CD4-positive, alpha-beta T cell (primary cell): Measurements from ENCODE around the gene MPC1L. TPM values are rescaled to one million over a fixed set of nuclear protein-coding genes. Genes with fewer than 3 reads are reported as not detected.

Experiments used
- ATAC-seq: fragments of 200-7000 bp; cut with Tn5 transposase; one replicate; pipeline ENCODE4 v1.10.0; 2022; ENCODE audit warnings: mild to moderate bottlenecking; ENCODE audit not compliant: poor library complexity
- CTCF ChIA-PET: fragments of 350-600 bp; sonication (Branson Sonifier 250); formaldehyde crosslinking; loops from one replicate; lab custom pipeline; 2021; ENCODE audit warnings: antibody characterized with exemption, inconsistent platforms; lab: Charles Lee
- POLR2A ChIA-PET: fragments of 350-600 bp; sonication (Branson Sonifier 250); formaldehyde crosslinking; loops from one replicate; lab custom pipeline; 2021; ENCODE audit warnings: antibody characterized with exemption, inconsistent platforms; lab: Charles Lee
- DNase-seq, 14 experiments: peaks; one replicate each; pipeline ENCODE4 v3.0.0-alpha.2; 2013 to 2020; ENCODE audit warnings: mixed read lengths in 2 of 14
- H3K27ac ChIP-seq, 2 donors: one replicate each; pipeline versions ENCODE4 v1.5.1 to v1.7.0; 2013; ENCODE audit warnings: low read length in 2 of 2, low read depth in 1 of 2, mild to moderate bottlenecking in 1 of 2
- H3K27me3 ChIP-seq, 2 experiments: 1 replicate in 1 of 2; 2 replicates in 1 of 2; pipeline versions ENCODE4 v1.6.1 to v1.7.0; 2013; ENCODE audit warnings: low read length in 2 of 2, control low read depth in 1 of 2, mild to moderate bottlenecking in 1 of 2, moderate library complexity in 1 of 2; ENCODE audit not compliant: insufficient read depth in 2 of 2, control insufficient read depth in 1 of 2
- H3K36me3 ChIP-seq: one replicate; pipeline ENCODE4 v1.6.1; 2013; ENCODE audit warnings: low read length, control low read depth; ENCODE audit not compliant: insufficient read depth
- H3K4me1 ChIP-seq: one replicate; pipeline ENCODE4 v1.6.1; 2013; ENCODE audit warnings: low read length, control low read depth; ENCODE audit not compliant: insufficient read depth
- H3K4me3 ChIP-seq: one replicate; pipeline ENCODE4 v1.5.1; 2013; ENCODE audit warnings: mild to moderate bottlenecking, low read length, moderate library complexity
- H3K9me3 ChIP-seq, 2 experiments: 1 replicate in 1 of 2; 2 replicates in 1 of 2; pipeline versions ENCODE4 v1.6.1 to v1.7.0; 2013; ENCODE audit warnings: low read length in 2 of 2, mild to moderate bottlenecking in 2 of 2, control low read depth in 1 of 2, moderate library complexity in 1 of 2; ENCODE audit not compliant: control insufficient read depth in 1 of 2, insufficient read depth in 1 of 2
- H3K27ac Mint-ChIP-seq: one replicate; pipeline ENCODE4 v1.8.0; 2020; ENCODE audit warnings: mixed read lengths
- H3K27me3 Mint-ChIP-seq: one replicate; pipeline ENCODE4 v1.8.0; 2021; ENCODE audit warnings: mixed read lengths
- H3K36me3 Mint-ChIP-seq: one replicate; pipeline ENCODE4 v1.8.0; 2021; ENCODE audit warnings: low read depth, mixed read lengths
- H3K4me1 Mint-ChIP-seq: one replicate; pipeline ENCODE4 v1.8.0; 2021; ENCODE audit warnings: low read depth, mixed read lengths
- H3K4me3 Mint-ChIP-seq: one replicate; pipeline ENCODE4 v1.8.0; 2020; ENCODE audit warnings: mild to moderate bottlenecking, mixed read lengths
- H3K9me3 Mint-ChIP-seq: one replicate; pipeline ENCODE4 v1.8.0; 2020; ENCODE audit warnings: mixed read lengths
- CTCF ChIP-seq: fragments of 200-600 bp; IDR thresholded peaks from one replicate; pipeline ENCODE4 v1.8.0; 2022; ENCODE audit warnings: antibody characterized with exemption, mild to moderate bottlenecking
- intact Hi-C, 2 experiments: fragments of 100-400 bp; cut with DNase I in 1 of 2; cut with micrococcal nuclease in 1 of 2; formaldehyde crosslinking; loops; one replicate each; pipeline versions ENCODE4 v1.15.1 to v1.9.0; 2023 to 2025; cut with DNase I, micrococcal nuclease
- total RNA-seq, 174 experiments: library from RNA in 2 of 174; stranded (reverse) in 2 of 174; gene quantifications; one replicate each; pipeline ENCODE4 v1.2.3 and lab custom pipeline; 2021 to 2026

Gene MPC1L
- total RNA-seq, 2 experiments from 2014 or later, result not detected

GRCh38 chrX:40617566-40617965 lies 5.7 kb upstream of the MPC1L start:
- Histone ChIP-seq H3K27ac (no peak overlapping the region), H3K27me3 (no peaks in the 10 kb centered on the region), H3K4me1 (no peaks in the 10 kb centered on the region), H3K36me3 (no peaks in the 10 kb centered on the region), H3K9me3 (no peaks in the 10 kb centered on the region), H3K4me3 (no peak overlapping the region)
- Mint-ChIP-seq H3K27ac (no peak overlapping the region), H3K36me3 (no peaks in the 10 kb centered on the region), H3K27me3 (no peaks in the 10 kb centered on the region), H3K4me3 (no peak overlapping the region), H3K9me3 (no peaks in the 10 kb centered on the region), H3K4me1 (no peaks in the 10 kb centered on the region)
- ATAC-seq (no peak), DNase-seq (no peak)
- intact Hi-C loops, result no loop called here
- ChIA-PET POLR2A (no interaction called here), CTCF (interaction anchor here (0.9 kb wide), 1 partner anchor 240 kb away, joined by 3 read pairs; no protein-coding TSS in a partner anchor)
- TF ChIP-seq CTCF, result no peak

DNA sequence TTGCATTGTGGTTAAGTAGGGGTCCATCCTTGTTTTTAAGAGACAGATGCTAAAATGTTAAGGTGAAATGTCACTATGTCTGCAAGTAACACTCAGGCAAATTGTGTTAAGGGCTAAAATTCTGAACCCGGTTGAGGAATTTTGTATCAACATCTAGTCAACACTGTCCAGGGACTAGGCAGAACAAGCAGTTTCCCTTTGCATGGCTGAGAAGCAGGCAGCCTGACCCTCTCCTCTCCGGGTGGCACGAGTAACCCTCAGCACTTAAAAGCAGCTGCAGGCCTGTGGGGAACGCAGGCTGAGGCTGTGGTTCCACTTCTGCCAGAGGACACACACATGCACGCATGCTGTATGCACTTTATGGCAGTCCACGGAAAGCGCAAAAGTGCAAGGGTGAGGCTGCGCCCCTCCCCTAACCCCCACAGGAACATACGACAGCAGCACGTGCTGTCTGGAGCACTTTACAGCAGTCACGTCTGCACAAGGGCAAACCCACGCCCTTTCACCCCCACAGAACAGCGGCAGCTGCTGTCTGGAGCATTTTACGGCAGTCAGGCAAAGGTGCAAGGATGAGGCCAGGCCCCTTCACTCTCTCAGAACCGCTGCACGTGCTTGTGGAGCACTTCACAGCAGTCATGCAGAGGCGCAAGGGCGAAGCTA lies 619 bp upstream of the MPC1L start:
- no peak for DNase-seq
- Histone ChIP-seq H3K4me1 (no peaks in the 10 kb centered on the region), H3K27me3 (no peaks in the 10 kb centered on the region), H3K4me3 (no peak overlapping the region), H3K27ac (no peak overlapping the region), H3K9me3 (peaks cover 0 to 11% of the 10 kb centered on the region in 2 experiments), H3K36me3 (peaks cover 5% of the 10 kb centered on the region)
- TF ChIP-seq CTCF, result no peak
- Mint-ChIP-seq H3K9me3 (no peaks in the 10 kb centered on the region), H3K27ac (no peak overlapping the region), H3K27me3 (no peaks in the 10 kb centered on the region), H3K4me3 (no peak overlapping the region), H3K4me1 (no peaks in the 10 kb centered on the region), H3K36me3 (peaks cover 5% of the 10 kb centered on the region)
- ATAC-seq, result no peak
- ChIA-PET CTCF (no interaction called here), POLR2A (no interaction called here)
- intact Hi-C loops, result no loop called here

DNA sequence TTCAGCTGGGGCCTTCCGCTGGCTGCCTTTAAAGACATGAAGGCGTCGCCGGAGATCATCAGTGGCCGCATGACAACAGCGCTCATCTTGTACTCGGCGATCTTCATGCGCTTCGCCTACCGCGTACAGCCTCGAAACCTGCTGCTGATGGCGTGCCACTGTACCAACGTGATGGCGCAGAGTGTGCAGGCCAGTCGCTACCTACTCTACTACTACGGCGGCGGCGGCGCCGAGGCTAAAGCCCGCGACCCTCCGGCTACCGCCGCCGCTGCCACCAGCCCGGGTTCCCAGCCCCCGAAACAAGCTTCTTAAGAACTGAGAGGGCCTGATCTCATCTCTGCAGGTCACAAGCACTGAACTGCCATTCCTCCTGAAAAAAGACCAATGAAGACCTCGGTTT lies 437 bp downstream of the MPC1L start:
- no peaks in the 10 kb centered on the region for H3K27me3 Mint-ChIP-seq
- Histone ChIP-seq H3K4me3 (no peak overlapping the region), H3K9me3 (peaks cover 0 to 11% of the 10 kb centered on the region in 2 experiments), H3K4me1 (no peaks in the 10 kb centered on the region), H3K27me3 (no peaks in the 10 kb centered on the region), H3K27ac (no peak overlapping the region), H3K36me3 (peaks cover 13% of the 10 kb centered on the region)
- peaks cover 16% of the 10 kb centered on the region for H3K36me3 Mint-ChIP-seq
- TF ChIP-seq CTCF, result no peak
- no peaks in the 10 kb centered on the region for H3K9me3 Mint-ChIP-seq
- POLR2A ChIA-PET, result no interaction called here
- ATAC-seq (no peak), DNase-seq (no peak)
- H3K4me1 Mint-ChIP-seq, result no peaks in the 10 kb centered on the region
- intact Hi-C loops, result no loop called here
- H3K27ac Mint-ChIP-seq, result no peak overlapping the region
- H3K4me3 Mint-ChIP-seq, result no peak overlapping the region
- CTCF ChIA-PET, result no interaction called here
